Panc1 (cell line): ENCODE results near the gene EIF6. TPM values are rescaled to one million over a fixed set of nuclear protein-coding genes. Genes with fewer than 3 reads are reported as not detected.

Experiments
- ATAC-seq: fragments of 200-7000 bp; cut with Tn5 transposase; 2 replicates; pipeline ENCODE4 v1.9.1; 2020; ENCODE audit warnings: mild to moderate bottlenecking, moderate library complexity
- BruUV-seq: library from RNA; stranded (reverse); fragments of 400-500 nt; replicated peaks from 2 replicates; lab custom pipeline; 2021; lab: Mats Ljungman, UMichigan
- CTCF ChIA-PET: fragments of 300-600 bp; sonication (Branson Sonifier 250); formaldehyde crosslinking; loops from one replicate; lab custom pipeline; 2022; ENCODE audit warnings: antibody characterized with exemption; lab: Charles Lee
- POLR2A ChIA-PET: fragments of 300-600 bp; sonication (Branson Sonifier 250); formaldehyde crosslinking; loops from one replicate; lab custom pipeline; 2022; ENCODE audit warnings: antibody characterized with exemption; lab: Charles Lee
- DNase-seq: peaks from one replicate; pipeline ENCODE4 v3.0.0-alpha.2; 2010; ENCODE audit warnings: low read depth, low spot score
- H3K27ac ChIP-seq: 2 replicates; pipeline ENCODE4 v1.5.1; 2011; ENCODE audit warnings: mild to moderate bottlenecking, low read length, inconsistent platforms
- H3K27me3 ChIP-seq: fragments of 200-500 bp; sonication (Bioruptor generic); 2 replicates; pipeline ENCODE4 v1.6.0; 2014; ENCODE audit warnings: low read length, inconsistent platforms; ENCODE audit not compliant: control insufficient read depth, insufficient read depth
- H3K36me3 ChIP-seq: fragments of 200-500 bp; sonication (Bioruptor generic); 2 replicates; pipeline ENCODE4 v1.5.1; 2014; ENCODE audit warnings: inconsistent platforms, mild to moderate bottlenecking, low read length, moderate library complexity; ENCODE audit not compliant: control insufficient read depth, insufficient read depth
- H3K4me1 ChIP-seq: 2 replicates; pipeline ENCODE4 v1.5.1; 2011; ENCODE audit warnings: inconsistent platforms, mild to moderate bottlenecking, low read length, moderate library complexity; ENCODE audit not compliant: control insufficient read depth, insufficient read depth
- H3K4me3 ChIP-seq, 2 experiments: 2 replicates each; pipeline ENCODE4 v1.5.1; 2011 to 2012; ENCODE audit warnings: low read depth in 2 of 2, low read length in 2 of 2, mild to moderate bottlenecking in 2 of 2, inconsistent platforms in 1 of 2, moderate library complexity in 1 of 2
- H3K9me3 ChIP-seq: fragments of 200-500 bp; sonication (Bioruptor generic); 2 replicates; pipeline ENCODE4 v1.5.1; 2014; ENCODE audit warnings: low read depth, mild to moderate bottlenecking, inconsistent platforms, low read length, moderate library complexity; ENCODE audit not compliant: control insufficient read depth, insufficient read depth
- POLR2AphosphoS5 ChIP-seq: IDR thresholded peaks from 2 replicates; pipeline ENCODE4 v1.6.1; 2012; ENCODE audit warnings: mild to moderate bottlenecking, low read depth, low read length, moderate library complexity
- REST ChIP-seq, 2 experiments: IDR thresholded peaks; 2 replicates each; pipeline ENCODE4 v1.6.1; 2011 to 2012; ENCODE audit warnings: low read depth in 2 of 2, control low read depth in 1 of 2, low read length in 1 of 2, mild to moderate bottlenecking in 1 of 2, moderate library complexity in 1 of 2; ENCODE audit not compliant: insufficient read depth in 1 of 2
- SIN3A ChIP-seq: IDR thresholded peaks from 2 replicates; pipeline ENCODE4 v1.6.1; 2012; ENCODE audit warnings: low read depth, mild to moderate bottlenecking, low read length, moderate library complexity, borderline replicate concordance; ENCODE audit not compliant: insufficient read depth
- TCF7L2 ChIP-seq: IDR thresholded peaks from 2 replicates; pipeline ENCODE4 v1.6.1; 2011; ENCODE audit warnings: mild to moderate bottlenecking, low read depth, low read length, inconsistent platforms
- in situ Hi-C: cut with HindIII; loops from 2 replicates; pipeline ENCODE4 v1.10.0; 2016; ENCODE audit warnings: low sequenced_read_pairs, low pct_unique_long_range_greater_than_20kb
- intact Hi-C: fragments of 100-400 bp; cut with micrococcal nuclease; formaldehyde crosslinking; loops from one replicate; pipeline ENCODE4 v1.10.0; 2022; ENCODE audit not compliant: unreplicated experiment
- total RNA-seq: library from RNA; stranded (reverse); gene quantifications from one replicate; pipeline ENCODE4 v1.2.1, GENCODE V29; 2021; ENCODE audit not compliant: unreplicated experiment
- TF ChIP-seq, protein P1 (sequence below): fragments of 450-650 bp; IDR thresholded peaks from 2 replicates; pipeline ENCODE4 v1.5.1; 2017; ENCODE audit warnings: mild to moderate bottlenecking

Gene EIF6
- total RNA-seq, 1 experiment from 2014 or later: 258 TPM

GRCh38 chr20:35293303-35294292, 9.0 kb upstream of the EIF6 start:
- POLR2A ChIA-PET: no interaction called here
- ATAC-seq (no peak), DNase-seq (no peak)
- Histone ChIP-seq H3K36me3 (no peaks in the 10 kb centered on the region), H3K4me1 (no peaks in the 10 kb centered on the region), H3K27ac (no peak overlapping the region), H3K4me3 (no peak overlapping the region), H3K9me3 (no peaks in the 10 kb centered on the region), H3K27me3 (no peaks in the 10 kb centered on the region)
- TF ChIP-seq POLR2AphosphoS5 (no peak), TCF7L2 (no peak), SIN3A (no peak), REST (IDR thresholded peaks at IDR 0.05; ENCODE audit: insufficient read depth in 1 of 2, low read depth in 2 of 2, low read length in 1 of 2) (no peak)
- TF ChIP-seq, protein P1, sequence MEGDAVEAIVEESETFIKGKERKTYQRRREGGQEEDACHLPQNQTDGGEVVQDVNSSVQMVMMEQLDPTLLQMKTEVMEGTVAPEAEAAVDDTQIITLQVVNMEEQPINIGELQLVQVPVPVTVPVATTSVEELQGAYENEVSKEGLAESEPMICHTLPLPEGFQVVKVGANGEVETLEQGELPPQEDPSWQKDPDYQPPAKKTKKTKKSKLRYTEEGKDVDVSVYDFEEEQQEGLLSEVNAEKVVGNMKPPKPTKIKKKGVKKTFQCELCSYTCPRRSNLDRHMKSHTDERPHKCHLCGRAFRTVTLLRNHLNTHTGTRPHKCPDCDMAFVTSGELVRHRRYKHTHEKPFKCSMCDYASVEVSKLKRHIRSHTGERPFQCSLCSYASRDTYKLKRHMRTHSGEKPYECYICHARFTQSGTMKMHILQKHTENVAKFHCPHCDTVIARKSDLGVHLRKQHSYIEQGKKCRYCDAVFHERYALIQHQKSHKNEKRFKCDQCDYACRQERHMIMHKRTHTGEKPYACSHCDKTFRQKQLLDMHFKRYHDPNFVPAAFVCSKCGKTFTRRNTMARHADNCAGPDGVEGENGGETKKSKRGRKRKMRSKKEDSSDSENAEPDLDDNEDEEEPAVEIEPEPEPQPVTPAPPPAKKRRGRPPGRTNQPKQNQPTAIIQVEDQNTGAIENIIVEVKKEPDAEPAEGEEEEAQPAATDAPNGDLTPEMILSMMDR: no peak
- CTCF ChIA-PET: no interaction called here
- no TSS peak for BruUV-seq
- in situ Hi-C loops (no loop called here), intact Hi-C loops (no loop called here)

- BruUV-seq: no TSS peak
- Histone ChIP-seq H3K4me1 (no peaks in the 10 kb centered on the region), H3K36me3 (no peaks in the 10 kb centered on the region), H3K9me3 (no peaks in the 10 kb centered on the region), H3K27me3 (no peaks in the 10 kb centered on the region), H3K27ac (no peak overlapping the region), H3K4me3 (no peak overlapping the region)
- CTCF ChIA-PET: no interaction called here
- intact Hi-C loops: no loop called here
- in situ Hi-C loops: no loop called here
- ATAC-seq (no peak), DNase-seq (no peak)
- POLR2A ChIA-PET: no interaction called here
- TF ChIP-seq SIN3A (no peak), REST (IDR thresholded peaks at IDR 0.05; ENCODE audit: insufficient read depth in 1 of 2, low read depth in 2 of 2, low read length in 1 of 2) (no peak)
- TF ChIP-seq, protein P1: no peak
These were observed 8.1 kb upstream of the EIF6 start for GRCh38 chr20:35292504-35293285.
